GM23338 (cell line): ENCODE results near the gene HNRNPK.

Experiments used
- CREB1 ChIP-seq: fragments of 250-450 bp; sonication (Bioruptor Pico); IDR thresholded peaks from 2 replicates; pipeline ENCODE4 v1.5.0; 2020; ENCODE audit warnings: low read depth, mild to moderate bottlenecking, moderate library complexity
- EZH2 ChIP-seq: fragments of 200-600 bp; sonication (generic); IDR thresholded peaks from one replicate; pipeline ENCODE4 v1.8.0; 2017; ENCODE audit warnings: antibody characterized with exemption, mild to moderate bottlenecking, low read depth; ENCODE audit not compliant: unreplicated experiment
- EZH2phosphoT487 ChIP-seq: fragments of 200-600 bp; sonication (generic); IDR thresholded peaks from one replicate; pipeline ENCODE4 v1.8.1; 2018; ENCODE audit warnings: antibody characterized with exemption; ENCODE audit not compliant: unreplicated experiment
- JUNB ChIP-seq: IDR thresholded peaks from one replicate; pipeline ENCODE4 v1.6.1; 2016; ENCODE audit warnings: antibody characterized with exemption; ENCODE audit not compliant: unreplicated experiment
- NANOG ChIP-seq: IDR thresholded peaks from 2 replicates; pipeline ENCODE4 v1.6.1; 2016; ENCODE audit warnings: antibody characterized with exemption, borderline replicate concordance
- POLR2AphosphoS5 ChIP-seq: IDR thresholded peaks from 2 replicates; pipeline ENCODE4 v1.6.1; 2016; ENCODE audit warnings: antibody characterized with exemption, low read depth
- STAT1 ChIP-seq: IDR thresholded peaks from one replicate; pipeline ENCODE4 v1.6.1; 2016; ENCODE audit warnings: antibody characterized with exemption; ENCODE audit not compliant: unreplicated experiment
- ZNF114 ChIP-seq: fragments of 250-450 bp; sonication (Bioruptor Pico); IDR thresholded peaks from 2 replicates; pipeline ENCODE4 v1.5.0; 2020; ENCODE audit warnings: mild to moderate bottlenecking, moderate library complexity
- ZNF331 ChIP-seq: fragments of 250-450 bp; sonication (Bioruptor Pico); IDR thresholded peaks from 2 replicates; pipeline ENCODE4 v1.5.0; 2020; ENCODE audit warnings: low read depth, mild to moderate bottlenecking, moderate library complexity
- TF ChIP-seq, protein P1 (sequence below), 2 experiments: fragments of 200-600 bp in 1 of 2; sonication (generic) in 1 of 2; conservative IDR thresholded peaks; 2 replicates each; pipeline versions ENCODE4 v1.5.1 to v1.6.1; 2016 to 2017; ENCODE audit warnings: antibody characterized with exemption in 2 of 2, low read depth in 2 of 2, mild to moderate bottlenecking in 2 of 2, moderate library complexity in 1 of 2
- TF ChIP-seq, protein P2 (sequence below): fragments of 250-450 bp; sonication (Bioruptor Pico); IDR thresholded peaks from 2 replicates; pipeline ENCODE4 v1.5.0; 2020; ENCODE audit warnings: mild to moderate bottlenecking, moderate library complexity
- TF ChIP-seq, protein P3 (sequence below): IDR thresholded peaks from one replicate; pipeline ENCODE4 v1.6.1; 2018; ENCODE audit warnings: antibody characterized with exemption; ENCODE audit not compliant: unreplicated experiment
- TF ChIP-seq, protein P4 (sequence below): IDR thresholded peaks from 2 replicates; pipeline ENCODE4 v1.6.1; 2016; ENCODE audit warnings: antibody characterized with exemption

DNA sequence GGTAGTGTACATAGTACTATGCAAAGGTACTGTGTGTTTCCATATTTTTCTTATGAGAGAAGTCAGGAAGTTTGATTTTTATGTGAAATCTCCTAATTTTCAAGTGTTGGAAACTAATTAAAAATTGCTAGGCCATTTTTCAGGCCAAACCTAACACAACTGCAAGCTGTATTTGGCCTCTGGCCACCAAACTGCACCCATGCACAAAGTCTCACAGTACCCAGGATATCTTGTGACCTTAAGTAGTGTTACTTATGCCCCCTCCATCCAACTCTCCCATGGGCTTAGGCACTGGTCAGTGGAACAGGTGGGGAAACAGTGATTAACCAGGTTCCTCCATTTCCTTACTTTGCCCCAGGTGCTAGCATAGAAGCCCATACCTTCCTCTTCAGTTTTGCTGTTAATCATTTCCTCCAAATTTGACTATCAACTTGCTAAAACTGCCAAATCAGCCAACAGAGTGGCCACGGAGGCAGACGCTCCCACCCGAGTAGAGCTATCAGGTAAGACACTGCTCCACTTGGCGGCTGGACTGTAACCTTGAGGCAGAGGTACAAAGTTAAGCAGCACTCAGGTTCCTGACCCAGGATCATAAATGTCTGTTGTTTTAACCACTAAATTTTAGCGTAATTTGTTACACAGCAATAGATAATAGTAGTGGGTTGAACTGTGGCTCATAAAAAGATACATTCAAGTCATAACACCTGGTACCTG is 39.3 kb downstream of the HNRNPK start:
- TF ChIP-seq, protein P1, sequence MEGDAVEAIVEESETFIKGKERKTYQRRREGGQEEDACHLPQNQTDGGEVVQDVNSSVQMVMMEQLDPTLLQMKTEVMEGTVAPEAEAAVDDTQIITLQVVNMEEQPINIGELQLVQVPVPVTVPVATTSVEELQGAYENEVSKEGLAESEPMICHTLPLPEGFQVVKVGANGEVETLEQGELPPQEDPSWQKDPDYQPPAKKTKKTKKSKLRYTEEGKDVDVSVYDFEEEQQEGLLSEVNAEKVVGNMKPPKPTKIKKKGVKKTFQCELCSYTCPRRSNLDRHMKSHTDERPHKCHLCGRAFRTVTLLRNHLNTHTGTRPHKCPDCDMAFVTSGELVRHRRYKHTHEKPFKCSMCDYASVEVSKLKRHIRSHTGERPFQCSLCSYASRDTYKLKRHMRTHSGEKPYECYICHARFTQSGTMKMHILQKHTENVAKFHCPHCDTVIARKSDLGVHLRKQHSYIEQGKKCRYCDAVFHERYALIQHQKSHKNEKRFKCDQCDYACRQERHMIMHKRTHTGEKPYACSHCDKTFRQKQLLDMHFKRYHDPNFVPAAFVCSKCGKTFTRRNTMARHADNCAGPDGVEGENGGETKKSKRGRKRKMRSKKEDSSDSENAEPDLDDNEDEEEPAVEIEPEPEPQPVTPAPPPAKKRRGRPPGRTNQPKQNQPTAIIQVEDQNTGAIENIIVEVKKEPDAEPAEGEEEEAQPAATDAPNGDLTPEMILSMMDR (conservative IDR thresholded peaks at IDR 0.05; ENCODE audit: low read depth in 2 of 2), result no peak
- TF ChIP-seq POLR2AphosphoS5, result no peak
- TF ChIP-seq JUNB, result no peak
- no peak for TF ChIP-seq CREB1 (CRISPR knock-in tag)
- TF ChIP-seq, protein P2, sequence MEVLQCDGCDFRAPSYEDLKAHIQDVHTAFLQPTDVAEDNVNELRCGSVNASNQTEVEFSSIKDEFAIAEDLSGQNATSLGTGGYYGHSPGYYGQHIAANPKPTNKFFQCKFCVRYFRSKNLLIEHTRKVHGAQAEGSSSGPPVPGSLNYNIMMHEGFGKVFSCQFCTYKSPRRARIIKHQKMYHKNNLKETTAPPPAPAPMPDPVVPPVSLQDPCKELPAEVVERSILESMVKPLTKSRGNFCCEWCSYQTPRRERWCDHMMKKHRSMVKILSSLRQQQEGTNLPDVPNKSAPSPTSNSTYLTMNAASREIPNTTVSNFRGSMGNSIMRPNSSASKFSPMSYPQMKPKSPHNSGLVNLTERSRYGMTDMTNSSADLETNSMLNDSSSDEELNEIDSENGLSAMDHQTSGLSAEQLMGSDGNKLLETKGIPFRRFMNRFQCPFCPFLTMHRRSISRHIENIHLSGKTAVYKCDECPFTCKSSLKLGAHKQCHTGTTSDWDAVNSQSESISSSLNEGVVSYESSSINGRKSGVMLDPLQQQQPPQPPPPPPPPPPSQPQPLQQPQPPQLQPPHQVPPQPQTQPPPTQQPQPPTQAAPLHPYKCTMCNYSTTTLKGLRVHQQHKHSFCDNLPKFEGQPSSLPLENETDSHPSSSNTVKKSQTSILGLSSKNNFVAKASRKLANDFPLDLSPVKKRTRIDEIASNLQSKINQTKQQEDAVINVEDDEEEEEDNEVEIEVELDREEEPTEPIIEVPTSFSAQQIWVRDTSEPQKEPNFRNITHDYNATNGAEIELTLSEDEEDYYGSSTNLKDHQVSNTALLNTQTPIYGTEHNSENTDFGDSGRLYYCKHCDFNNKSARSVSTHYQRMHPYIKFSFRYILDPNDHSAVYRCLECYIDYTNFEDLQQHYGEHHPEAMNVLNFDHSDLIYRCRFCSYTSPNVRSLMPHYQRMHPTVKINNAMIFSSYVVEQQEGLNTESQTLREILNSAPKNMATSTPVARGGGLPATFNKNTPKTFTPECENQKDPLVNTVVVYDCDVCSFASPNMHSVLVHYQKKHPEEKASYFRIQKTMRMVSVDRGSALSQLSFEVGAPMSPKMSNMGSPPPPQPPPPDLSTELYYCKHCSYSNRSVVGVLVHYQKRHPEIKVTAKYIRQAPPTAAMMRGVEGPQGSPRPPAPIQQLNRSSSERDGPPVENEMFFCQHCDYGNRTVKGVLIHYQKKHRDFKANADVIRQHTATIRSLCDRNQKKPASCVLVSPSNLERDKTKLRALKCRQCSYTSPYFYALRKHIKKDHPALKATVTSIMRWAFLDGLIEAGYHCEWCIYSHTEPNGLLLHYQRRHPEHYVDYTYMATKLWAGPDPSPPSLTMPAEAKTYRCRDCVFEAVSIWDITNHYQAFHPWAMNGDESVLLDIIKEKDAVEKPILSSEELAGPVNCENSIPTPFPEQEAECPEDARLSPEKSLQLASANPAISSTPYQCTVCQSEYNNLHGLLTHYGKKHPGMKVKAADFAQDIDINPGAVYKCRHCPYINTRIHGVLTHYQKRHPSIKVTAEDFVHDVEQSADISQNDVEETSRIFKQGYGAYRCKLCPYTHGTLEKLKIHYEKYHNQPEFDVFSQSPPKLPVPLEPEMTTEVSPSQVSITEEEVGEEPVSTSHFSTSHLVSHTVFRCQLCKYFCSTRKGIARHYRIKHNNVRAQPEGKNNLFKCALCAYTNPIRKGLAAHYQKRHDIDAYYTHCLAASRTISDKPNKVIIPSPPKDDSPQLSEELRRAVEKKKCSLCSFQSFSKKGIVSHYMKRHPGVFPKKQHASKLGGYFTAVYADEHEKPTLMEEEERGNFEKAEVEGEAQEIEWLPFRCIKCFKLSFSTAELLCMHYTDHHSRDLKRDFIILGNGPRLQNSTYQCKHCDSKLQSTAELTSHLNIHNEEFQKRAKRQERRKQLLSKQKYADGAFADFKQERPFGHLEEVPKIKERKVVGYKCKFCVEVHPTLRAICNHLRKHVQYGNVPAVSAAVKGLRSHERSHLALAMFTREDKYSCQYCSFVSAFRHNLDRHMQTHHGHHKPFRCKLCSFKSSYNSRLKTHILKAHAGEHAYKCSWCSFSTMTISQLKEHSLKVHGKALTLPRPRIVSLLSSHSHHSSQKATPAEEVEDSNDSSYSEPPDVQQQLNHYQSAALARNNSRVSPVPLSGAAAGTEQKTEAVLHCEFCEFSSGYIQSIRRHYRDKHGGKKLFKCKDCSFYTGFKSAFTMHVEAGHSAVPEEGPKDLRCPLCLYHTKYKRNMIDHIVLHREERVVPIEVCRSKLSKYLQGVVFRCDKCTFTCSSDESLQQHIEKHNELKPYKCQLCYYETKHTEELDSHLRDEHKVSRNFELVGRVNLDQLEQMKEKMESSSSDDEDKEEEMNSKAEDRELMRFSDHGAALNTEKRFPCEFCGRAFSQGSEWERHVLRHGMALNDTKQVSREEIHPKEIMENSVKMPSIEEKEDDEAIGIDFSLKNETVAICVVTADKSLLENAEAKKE (CRISPR knock-in tag), result no peak
- no peak for TF ChIP-seq EZH2
- no peak for TF ChIP-seq EZH2phosphoT487
- TF ChIP-seq, protein P3, sequence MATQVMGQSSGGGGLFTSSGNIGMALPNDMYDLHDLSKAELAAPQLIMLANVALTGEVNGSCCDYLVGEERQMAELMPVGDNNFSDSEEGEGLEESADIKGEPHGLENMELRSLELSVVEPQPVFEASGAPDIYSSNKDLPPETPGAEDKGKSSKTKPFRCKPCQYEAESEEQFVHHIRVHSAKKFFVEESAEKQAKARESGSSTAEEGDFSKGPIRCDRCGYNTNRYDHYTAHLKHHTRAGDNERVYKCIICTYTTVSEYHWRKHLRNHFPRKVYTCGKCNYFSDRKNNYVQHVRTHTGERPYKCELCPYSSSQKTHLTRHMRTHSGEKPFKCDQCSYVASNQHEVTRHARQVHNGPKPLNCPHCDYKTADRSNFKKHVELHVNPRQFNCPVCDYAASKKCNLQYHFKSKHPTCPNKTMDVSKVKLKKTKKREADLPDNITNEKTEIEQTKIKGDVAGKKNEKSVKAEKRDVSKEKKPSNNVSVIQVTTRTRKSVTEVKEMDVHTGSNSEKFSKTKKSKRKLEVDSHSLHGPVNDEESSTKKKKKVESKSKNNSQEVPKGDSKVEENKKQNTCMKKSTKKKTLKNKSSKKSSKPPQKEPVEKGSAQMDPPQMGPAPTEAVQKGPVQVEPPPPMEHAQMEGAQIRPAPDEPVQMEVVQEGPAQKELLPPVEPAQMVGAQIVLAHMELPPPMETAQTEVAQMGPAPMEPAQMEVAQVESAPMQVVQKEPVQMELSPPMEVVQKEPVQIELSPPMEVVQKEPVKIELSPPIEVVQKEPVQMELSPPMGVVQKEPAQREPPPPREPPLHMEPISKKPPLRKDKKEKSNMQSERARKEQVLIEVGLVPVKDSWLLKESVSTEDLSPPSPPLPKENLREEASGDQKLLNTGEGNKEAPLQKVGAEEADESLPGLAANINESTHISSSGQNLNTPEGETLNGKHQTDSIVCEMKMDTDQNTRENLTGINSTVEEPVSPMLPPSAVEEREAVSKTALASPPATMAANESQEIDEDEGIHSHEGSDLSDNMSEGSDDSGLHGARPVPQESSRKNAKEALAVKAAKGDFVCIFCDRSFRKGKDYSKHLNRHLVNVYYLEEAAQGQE, result no peak
- no peak for TF ChIP-seq ZNF331 (CRISPR knock-in tag)
- TF ChIP-seq ZNF114 (CRISPR knock-in tag), result no peak
- TF ChIP-seq, protein P4, sequence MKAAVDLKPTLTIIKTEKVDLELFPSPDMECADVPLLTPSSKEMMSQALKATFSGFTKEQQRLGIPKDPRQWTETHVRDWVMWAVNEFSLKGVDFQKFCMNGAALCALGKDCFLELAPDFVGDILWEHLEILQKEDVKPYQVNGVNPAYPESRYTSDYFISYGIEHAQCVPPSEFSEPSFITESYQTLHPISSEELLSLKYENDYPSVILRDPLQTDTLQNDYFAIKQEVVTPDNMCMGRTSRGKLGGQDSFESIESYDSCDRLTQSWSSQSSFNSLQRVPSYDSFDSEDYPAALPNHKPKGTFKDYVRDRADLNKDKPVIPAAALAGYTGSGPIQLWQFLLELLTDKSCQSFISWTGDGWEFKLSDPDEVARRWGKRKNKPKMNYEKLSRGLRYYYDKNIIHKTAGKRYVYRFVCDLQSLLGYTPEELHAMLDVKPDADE, result no peak
- TF ChIP-seq STAT1, result no peak
- TF ChIP-seq NANOG, result no peak
